NCI-H460 (cell line): ENCODE results near the gene NFS1. TPM values are rescaled to one million over a fixed set of nuclear protein-coding genes. Genes with fewer than 3 reads are reported as not detected.
"Not testable (repeated sequence)": the region's sequence is repeated elsewhere in the genome, so short reads cannot be mapped to it uniquely, and the experiment has no call there.

Experiments used
- DNase-seq: peaks from one replicate; pipeline ENCODE4 v3.0.0-alpha.2; 2016; ENCODE audit warnings: low read depth; ENCODE audit errors: extremely low read depth
- total RNA-seq: library from RNA; depleted of rRNA; stranded (reverse); fragments of >200 nt; shearing (Covaris generic); gene quantifications from 2 replicates; pipeline ENCODE4 v1.2.3, GENCODE V29; 2014

The NFS1 gene
- total RNA-seq, 1 experiment from 2014 or later: 101 TPM

DNA sequence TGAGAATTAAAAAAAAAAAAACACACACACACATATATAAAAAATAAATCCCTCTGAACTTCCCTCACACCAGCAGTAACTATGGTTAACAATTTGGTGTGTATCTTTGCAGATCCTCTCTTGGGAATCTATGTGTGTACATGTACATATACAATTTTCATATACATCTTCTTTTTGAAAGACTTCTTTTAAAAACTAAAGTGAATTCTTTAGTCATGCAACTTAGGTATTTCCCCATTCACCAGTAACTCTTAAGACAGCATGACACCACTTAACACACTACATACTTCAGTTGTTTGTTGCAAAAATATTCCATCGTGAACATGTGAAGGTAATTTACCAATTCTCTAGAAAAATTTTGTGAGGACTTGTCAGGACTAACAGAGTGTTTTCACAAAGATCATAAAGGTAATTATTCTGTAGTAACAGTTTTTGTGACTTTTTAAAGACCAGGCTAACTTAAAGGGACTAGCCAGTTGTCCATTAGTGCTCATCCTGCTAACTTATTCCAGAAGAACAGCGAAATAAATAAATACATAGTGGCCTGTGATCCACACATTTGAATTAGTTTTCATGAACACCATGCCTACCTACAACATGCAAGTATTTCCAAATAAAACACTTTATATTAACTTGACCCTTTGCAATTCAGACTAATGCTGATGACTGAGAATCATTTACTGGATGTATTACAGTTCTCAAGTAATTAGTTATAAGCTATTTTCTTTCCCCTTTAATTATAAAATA, 30.9 kb upstream of the NFS1 start:
- no peak for DNase-seq

DNA sequence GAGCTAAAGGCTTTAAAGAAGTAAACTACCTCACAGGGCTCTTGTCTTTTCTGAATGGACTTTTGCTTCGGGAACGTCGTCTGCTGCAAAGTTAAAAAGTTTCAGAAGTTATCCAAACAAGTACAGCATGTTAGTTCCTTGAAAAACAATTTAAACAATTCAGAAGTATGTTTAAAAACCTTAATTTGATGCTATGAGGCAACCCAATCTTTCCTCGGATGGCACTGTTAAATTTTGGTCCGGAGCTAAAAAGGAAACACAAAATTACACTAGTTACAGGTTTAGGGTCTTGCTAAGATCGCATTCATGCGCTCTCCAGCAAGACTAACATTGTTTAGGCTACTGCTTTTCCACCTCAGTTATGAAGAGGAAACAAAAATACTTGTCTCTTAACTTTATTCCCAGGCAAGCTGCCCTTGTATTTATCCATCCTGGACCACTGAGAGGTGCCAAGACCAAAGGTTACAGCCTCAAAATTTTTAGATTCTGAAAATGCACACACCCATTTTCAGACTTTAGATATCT, 30.2 kb upstream of the NFS1 start:
- DNase-seq: no peak

DNA sequence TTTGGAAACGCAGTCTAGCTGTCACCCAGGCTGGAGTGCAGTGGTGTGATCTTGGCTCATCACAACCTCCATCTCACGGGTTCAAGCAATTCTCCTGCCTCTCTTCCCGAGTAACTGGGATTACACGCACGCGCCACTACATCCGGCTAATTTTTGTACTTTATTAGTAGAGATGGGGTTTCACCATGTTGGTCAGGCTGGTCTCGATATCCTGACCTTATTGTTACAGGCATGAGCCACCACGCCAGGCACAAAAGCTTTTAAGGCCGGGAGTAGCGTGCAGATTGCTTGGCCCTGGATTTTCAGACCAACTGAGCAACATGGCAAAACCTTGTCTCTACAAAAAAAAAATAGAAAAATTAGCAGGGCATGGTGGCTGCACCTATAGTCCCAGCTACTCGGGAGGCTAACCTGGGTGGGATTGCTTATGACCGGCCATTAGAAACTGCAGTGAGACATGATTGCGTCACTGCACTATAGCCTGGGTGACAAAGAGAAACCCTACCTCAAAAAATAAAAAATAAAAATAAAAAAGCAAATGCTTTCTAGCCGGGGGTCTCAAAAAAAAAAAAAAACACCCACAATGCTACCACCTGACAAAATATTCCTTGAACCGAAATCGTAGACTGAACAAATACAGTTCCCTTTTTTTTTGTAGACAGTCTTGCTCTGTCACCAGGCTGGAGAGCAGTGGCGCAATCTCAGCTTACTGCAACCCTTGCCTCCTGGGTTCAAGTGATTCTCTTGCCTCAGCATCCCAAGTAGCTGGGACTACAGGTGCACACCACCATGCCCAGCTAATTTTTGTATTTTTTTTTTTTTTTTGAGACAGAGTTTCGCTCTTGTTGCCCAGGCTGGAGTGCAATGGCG, 27.9 kb upstream of the NFS1 start:
- no peak for DNase-seq

DNA sequence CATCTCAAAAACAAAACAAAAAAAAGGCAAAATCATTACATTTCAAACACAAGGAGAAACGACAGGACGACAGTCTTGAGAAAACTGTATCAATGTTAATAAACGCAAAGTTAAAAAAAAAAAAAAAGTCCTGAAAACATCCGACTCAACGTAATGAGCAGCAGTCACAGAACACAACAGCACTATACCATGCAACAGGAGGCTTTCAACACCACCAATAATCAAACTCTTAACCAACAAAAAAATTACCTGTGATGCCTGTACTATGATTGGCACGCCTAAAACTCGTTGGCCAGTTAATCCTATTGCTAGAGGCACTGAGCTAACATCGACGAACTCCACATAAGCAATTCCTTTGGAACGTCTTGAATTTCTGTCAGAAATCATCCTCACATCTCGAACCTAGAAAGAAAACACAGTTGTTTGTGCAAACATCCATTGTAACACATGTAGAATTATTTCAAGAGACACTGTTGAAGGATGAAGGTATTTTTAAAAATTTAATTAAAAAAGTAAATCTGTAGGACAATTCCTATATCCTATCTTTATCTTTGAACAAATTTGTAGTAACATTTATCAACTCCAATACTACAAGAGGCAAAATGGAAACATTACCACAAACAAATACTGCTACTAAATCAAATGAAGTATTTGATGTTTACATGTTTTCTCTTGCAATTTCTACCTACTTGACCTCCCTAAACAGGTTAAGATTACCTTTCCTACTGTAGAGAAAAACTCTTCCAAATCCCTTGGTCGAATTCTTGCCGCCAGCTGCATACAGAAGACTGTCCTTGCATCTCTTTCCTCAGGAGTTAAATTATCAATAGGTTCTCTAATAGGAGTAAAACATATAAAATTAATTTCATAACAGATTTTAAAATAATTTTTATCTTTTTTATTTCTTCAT, 25.4 kb upstream of the NFS1 start:
- DNase-seq: no peak

DNA sequence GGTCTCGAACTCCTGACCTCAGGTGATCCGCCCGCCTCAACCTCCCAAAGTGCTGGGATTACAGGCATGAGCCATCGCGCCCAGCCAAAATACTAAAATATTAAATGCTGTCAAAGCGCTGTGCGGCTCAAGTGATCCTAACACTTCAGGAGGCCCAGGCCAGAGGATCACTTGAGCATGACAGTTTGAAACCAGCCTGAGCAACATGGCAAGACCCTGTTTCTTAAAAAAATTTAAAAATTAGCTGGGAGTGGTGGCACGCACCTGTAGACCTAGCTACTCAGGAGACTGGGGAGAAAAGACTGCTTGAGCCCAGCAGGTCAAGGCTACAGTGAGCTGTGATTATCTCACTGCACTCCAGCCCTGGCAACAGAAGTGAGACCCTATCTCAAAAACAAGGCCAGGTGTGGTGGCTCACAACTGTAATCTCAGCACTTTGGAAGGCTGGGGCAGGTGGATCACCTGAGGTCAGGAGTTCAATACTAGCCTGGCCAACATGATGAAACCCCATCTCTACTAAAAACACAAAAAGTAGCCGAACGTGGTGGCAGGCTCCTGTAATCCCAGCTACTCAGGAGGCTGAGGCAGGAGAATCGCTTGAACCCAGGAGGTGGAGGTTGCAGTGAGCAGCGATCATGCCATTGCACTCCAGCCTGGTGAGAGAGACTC, 24.6 kb upstream of the NFS1 start:
- not testable (repeated sequence) for DNase-seq

DNA sequence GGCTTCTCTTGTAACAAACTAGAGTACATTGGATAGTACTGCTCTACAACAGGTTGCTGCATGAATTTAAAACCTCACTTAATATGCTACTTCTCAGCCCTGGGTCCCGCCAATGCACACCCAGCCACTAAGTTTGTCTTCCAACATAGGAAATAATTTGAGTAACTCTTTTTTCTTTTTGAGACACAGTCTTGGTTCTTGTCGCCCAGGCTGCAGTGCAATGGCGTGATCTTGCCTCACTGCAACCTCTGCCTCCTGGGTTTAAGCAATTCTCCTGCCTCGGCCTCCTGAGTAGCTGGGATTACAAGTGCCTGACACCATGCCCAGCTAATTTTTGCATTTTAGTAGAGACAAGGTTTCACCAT, 24.1 kb upstream of the NFS1 start:
- not testable (repeated sequence) for DNase-seq

DNA sequence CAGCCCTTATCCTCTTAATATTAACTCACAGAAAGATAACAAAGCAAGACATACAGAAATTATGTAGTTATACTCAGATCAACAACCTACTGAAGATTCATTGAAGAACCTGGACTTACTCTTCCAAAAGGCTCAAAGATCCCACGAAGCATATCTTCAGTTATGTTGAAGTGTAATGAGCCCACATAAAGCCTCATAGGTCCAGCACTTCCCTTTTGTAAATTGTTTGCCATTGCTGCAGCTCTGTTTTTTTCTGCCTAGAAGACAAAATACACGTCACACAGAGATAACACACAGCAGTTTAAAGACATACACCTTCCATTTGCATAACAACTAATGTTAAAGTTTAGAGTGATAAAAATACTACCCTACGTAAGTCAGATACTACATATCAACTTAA, 22.5 kb upstream of the NFS1 start:
- no peak for DNase-seq

DNA sequence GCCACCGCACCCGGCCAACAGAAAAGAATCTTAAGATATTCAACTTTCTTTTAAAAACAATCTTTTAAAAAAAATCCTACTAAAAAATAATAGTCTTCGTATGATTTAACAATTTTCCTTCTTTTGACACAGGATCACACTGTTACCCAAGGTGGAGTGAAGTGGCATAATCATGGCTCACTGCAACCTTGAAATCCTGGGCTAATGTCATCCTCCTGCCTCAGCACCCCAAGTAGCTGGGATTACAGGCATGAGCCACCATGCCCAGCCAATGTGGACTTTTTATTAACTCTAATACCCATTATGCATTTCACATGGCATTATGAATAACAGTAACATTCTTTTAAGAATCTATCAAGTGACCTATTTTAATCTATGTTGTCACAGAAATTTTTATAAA, 22.1 kb upstream of the NFS1 start:
- DNase-seq: no peak

DNA sequence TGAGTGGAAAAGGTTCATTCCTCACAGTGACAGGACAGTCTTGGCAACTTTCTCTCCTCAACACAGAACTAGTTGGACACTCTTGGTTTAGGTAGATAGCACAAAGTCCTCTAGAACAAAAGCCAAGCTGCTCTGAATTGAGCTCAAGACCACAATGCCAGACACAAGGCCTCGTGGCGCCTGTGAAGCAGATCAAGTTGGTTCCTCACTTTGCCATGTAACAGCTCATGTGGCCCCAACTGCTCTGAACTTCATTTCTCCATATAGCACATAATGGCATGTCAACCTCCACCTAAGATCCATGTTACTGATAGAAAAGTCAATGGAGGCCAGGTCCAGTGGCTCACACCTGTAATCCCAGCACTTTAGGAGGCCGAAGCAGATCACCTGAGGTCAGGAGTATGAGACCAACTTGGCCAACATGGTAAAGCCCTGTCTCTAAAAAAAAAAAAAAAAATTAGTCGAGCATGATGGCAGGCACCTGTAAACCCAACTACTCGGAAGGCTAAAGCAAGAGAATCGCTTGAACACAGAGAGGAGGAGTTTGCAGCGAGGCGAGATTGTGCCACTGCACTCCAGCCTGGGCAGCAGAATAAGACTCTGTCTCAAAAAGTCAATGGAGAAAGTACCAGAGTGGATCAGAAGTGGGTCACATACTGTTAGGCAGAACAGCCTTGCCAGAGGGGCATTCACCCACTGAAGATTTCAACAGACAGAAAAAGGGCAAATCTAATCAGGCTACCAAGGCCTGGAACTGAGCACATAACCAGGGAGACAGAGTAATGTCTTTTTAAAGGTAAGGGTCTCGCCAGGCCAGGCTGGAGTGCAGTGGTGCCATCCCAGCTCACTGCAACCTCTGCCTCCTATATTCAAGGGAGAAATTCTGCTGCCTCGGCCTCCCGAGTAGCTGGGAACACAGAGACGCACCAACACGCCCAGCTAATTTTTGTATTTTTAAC, 21.3 kb upstream of the NFS1 start:
- DNase-seq: no peak

DNA sequence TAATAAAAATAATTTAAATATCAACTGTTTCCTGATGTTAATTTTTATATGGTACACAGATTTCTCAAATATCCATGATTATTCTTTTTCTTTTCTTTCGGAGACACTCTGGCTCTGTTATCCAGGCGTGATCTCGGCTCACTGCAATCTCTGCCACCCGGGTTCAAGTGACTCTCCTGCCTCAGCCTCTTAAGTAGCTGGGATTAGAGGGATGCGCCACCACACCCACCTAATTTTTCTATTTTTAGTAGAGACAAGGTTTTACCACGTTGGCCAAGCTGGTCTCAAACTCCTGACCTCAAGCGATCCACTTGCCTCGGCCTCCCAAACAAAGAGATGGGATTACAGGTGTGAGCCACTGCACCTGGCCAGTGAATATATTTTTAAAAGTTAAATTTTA, 20.6 kb upstream of the NFS1 start:
- no peak for DNase-seq

DNA sequence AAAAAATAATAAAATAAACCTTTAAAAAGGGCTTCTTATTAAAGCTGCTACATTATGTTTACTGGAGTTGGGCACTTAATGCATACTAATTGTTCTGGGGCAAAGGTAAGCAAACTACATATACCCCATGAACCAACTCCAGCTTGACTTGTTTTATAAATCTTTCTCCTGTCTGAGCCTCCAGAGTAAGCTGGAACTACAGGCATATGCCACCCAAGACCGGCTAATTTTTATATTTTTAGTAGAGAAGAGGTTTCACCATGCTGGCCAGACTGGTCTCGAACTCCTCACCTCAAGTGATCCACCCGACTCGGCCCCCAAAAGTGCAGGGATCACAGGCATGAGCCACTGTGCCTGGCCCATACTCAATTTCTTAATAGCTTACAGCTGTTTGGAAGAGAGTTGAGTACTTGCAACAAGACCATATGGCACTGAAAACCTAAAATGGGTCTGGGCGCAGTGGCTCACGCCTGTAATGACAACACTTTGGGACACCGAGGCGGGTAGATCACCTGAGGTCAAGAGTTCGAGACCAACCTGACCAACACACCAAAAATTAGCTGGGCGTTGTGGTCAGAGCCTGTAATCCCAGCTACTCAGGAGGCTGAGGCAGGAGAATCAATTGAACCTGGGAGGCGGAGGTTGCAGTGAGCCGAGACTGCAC, 20.0 kb upstream of the NFS1 start:
- DNase-seq: no peak

DNA sequence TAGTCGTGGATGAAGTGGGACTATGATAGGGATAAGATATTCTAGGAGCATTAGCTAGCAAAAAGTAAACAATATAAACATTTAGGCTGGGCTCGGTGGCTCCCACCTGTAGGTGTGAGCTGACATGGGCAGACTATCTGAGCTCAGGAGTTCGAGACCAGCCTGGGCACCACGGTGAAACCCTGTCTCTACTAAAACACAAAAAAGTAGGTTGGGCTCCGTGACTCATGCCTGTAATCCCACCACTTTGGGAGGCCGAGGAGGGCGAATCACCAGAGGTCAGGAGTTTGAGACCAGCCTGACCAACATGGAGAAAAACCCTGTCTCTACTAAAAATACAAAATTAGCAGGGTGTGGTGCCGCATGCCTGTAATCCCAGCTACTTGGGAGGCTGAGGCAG, 19.2 kb upstream of the NFS1 start:
- DNase-seq: not testable (repeated sequence)

DNA sequence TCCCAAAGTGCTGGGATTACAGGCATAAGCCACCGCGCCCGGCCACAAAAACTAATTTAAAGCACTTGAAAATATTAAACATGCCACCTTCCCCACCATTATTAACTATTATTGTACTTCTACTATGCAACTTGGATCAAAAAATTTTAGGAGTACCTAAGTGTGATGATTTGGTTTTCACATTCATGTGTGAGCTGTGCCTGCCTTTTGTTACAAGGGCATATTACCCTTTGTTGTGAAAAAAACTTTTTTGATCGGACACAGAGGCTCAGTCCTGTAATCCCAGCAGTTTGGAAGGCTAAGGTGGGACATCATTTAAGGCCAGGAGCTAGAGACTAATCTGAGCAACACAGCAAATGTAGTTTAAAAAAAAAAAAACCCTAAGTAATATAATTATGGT, 17.2 kb upstream of the NFS1 start:
- no peak for DNase-seq

DNA sequence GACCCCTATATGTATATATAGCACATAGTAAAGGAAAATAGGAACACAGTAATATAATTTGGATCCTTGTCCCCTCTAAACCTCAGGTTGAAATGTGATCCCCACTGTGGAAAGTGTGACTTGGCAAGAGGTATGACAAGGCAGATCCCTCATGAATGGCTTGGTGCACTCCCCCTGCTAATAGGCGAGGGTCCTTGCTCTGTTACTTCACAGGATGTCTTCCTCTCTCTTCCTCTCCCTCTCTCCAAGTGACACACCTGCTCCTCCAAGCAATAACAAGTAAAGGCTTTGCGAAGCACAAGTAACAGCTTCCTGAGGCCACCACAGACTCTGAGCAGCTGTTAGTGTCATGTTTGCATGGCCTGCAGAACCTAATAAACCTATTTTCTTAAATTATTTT, 16.5 kb upstream of the NFS1 start:
- no peak for DNase-seq

DNA sequence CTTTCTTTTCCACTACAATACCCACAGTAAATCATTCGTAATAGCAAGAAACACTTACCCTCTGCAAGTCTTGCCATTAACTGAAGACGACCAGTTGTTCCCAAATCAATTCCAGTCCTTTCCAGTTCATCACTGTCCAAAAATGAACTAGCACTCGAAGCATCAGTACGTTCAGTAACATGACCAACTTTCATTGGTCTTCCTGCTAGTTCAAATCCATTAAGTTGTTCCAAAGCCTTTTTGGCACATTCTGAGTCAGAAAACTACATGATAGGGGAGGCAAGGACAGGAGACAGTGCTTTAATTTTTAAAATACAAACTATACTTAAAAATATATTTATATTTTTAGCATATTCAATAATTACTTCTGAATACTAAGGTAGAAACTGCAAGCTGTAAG, 15.0 kb upstream of the NFS1 start:
- DNase-seq: no peak

DNA sequence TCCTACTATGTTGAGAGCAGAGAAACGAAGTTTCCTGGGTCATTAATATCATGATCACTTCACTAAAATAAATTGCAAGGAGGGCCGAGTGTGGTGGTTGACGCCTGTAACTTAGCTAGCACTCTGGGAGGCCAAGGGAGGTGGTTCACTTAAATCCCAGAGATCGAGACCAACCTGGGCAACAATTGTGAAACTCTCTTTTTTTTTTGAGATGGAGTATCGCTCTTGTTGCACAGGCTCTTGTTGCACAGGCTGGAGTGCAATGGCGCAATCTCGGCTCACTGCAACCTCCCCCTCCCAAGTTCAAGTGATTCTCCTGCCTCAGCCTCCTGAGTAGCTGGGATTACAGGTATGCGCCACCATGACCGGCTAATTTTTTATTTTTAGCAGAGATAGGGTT, 14.0 kb upstream of the NFS1 start:
- DNase-seq: not testable (repeated sequence)

DNA sequence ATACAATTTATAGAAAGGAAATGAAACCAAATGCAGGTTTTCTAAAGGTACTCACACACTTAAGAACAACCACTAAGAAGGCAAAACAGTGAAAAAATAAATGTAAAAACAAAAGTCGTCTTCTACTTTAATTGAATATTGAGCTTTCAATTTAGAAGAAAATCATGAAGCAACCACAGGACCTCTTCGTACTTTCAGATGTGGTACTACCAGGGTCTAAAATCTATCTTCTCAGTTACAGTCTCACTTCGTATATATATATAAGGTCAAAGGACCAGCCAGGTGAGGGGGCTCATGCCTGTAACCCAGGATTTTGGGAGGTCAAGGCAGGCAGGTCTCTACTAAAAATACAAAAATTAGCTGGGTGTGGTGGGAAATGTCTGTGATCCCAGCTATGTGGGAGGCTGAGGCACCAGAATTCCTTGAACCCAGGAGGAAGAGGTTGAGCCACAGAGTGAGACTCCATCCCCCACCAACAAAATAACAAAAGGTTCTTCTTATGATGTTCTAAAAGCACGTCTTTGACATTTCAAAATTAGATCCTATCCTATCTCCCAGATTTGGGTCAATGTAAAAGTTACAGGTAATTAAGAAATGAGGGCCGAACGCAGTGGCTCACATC, 12.5 kb upstream of the NFS1 start:
- no peak for DNase-seq

DNA sequence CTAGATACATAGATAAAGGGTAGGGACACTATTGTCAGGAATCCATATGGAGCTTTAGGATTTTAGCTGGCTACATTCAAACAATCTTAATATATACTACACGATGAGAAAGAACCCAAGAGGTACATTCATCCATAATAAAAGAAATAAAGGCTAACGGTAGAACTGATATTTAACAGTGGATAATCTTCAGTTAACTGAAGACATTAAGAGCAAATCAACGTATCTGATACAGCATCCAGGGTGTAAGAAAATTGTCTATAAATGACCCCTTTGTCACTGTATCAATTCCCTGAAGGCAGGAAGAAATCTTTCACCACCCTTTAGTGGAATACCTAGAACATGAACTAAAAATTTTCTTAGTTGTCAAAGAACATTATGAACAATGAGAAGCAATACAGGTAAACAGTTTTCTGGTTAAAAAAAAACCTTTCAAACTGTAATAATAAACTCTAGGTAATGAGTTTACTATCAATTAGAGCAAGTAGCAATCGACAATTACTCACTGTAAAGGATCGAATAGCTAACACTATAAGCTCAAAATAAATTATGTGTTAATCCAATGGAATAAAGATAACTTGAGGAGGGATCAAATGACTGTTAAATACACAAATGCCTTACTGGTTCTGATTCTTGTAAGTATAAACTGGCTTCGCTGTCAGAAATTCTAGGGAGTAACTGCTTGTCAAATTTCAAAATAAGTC, 11.9 kb upstream of the NFS1 start:
- no peak for DNase-seq
